HAP-1 (cell line): ENCODE results near the gene ZAP70.

ENCODE experiments used
- DNase-seq, 2 experiments: peaks; one replicate each; pipeline ENCODE4 v3.0.0-alpha.2; 2016 to 2020; ENCODE audit warnings: low spot score in 2 of 2
- H3K27me3 ChIP-seq: fragments of 250-450 bp; sonication (Bioruptor Pico); 2 replicates; pipeline ENCODE4 v1.5.1; 2020; ENCODE audit warnings: low read depth, mild to moderate bottlenecking, moderate library complexity
- H3K36me3 ChIP-seq: fragments of 250-450 bp; sonication (Bioruptor Pico); replicated peaks from 2 replicates; pipeline ENCODE4 v1.5.1; 2020; ENCODE audit warnings: mild to moderate bottlenecking
- H3K4me1 ChIP-seq: fragments of 250-450 bp; sonication (Bioruptor Pico); 2 replicates; pipeline ENCODE4 v1.5.1; 2020; ENCODE audit warnings: mild to moderate bottlenecking
- H3K4me3 ChIP-seq: fragments of 250-450 bp; sonication (Bioruptor Pico); 2 replicates; pipeline ENCODE4 v1.5.1; 2020; ENCODE audit warnings: mild to moderate bottlenecking, moderate library complexity
- H3K9me3 ChIP-seq: fragments of 250-450 bp; sonication (Bioruptor Pico); 2 replicates; pipeline ENCODE4 v1.5.1; 2020; ENCODE audit warnings: mild to moderate bottlenecking, moderate library complexity
- in situ Hi-C: fragments of 300-500 bp; cut with MboI; formaldehyde crosslinking; loops from 3 replicates; pipeline ENCODE4 v1.14.3; 2020; ENCODE audit warnings: low sequenced_read_pairs, inconsistent platforms, mixed read lengths

The ZAP70 gene

GRCh38 chr2:97737421-97738178 lies 24.2 kb downstream of the ZAP70 start:
- Histone ChIP-seq H3K9me3 (no peaks in the 10 kb centered on the region), H3K4me3 (no peak overlapping the region), H3K36me3 (no peaks in the 10 kb centered on the region), H3K4me1 (no peaks in the 10 kb centered on the region), H3K27me3 (no peaks in the 10 kb centered on the region)
- DNase-seq, result no peak
- in situ Hi-C loops, result no loop called here

- Histone ChIP-seq H3K27me3 (no peaks in the 10 kb centered on the region), H3K4me1 (no peaks in the 10 kb centered on the region), H3K36me3 (no peaks in the 10 kb centered on the region), H3K4me3 (no peak overlapping the region), H3K9me3 (no peaks in the 10 kb centered on the region)
- DNase-seq, result no peak
- in situ Hi-C loops, result no loop called here
Measured at GRCh38 chr2:97738179-97739019, 25.0 kb downstream of the ZAP70 start.

- no peak for DNase-seq
- H3K4me3 ChIP-seq, result no peak overlapping the region
- H3K4me1 ChIP-seq, result no peaks in the 10 kb centered on the region
- in situ Hi-C loops, result no loop called here
- no peaks in the 10 kb centered on the region for H3K36me3 ChIP-seq
- H3K9me3 ChIP-seq, result no peaks in the 10 kb centered on the region
- no peaks in the 10 kb centered on the region for H3K27me3 ChIP-seq
Measured at GRCh38 chr2:97739020-97739892, 25.9 kb downstream of the ZAP70 start.

GRCh38 chr2:97739893-97740245 lies 26.5 kb downstream of the ZAP70 start:
- in situ Hi-C loops, result no loop called here
- Histone ChIP-seq H3K4me1 (no peaks in the 10 kb centered on the region), H3K27me3 (no peaks in the 10 kb centered on the region), H3K36me3 (no peaks in the 10 kb centered on the region), H3K9me3 (no peaks in the 10 kb centered on the region), H3K4me3 (no peak overlapping the region)
- no peak for DNase-seq

GRCh38 chr2:97740590-97741182 lies 27.3 kb downstream of the ZAP70 start:
- H3K4me1 ChIP-seq, result no peaks in the 10 kb centered on the region
- in situ Hi-C loops, result no loop called here
- no peaks in the 10 kb centered on the region for H3K9me3 ChIP-seq
- no peaks in the 10 kb centered on the region for H3K36me3 ChIP-seq
- no peaks in the 10 kb centered on the region for H3K27me3 ChIP-seq
- H3K4me3 ChIP-seq, result no peak overlapping the region
- DNase-seq, result peak; percentile 59 to 82

- no peaks in the 10 kb centered on the region for H3K4me1 ChIP-seq
- no peaks in the 10 kb centered on the region for H3K36me3 ChIP-seq
- no peaks in the 10 kb centered on the region for H3K9me3 ChIP-seq
- H3K4me3 ChIP-seq, result no peak overlapping the region
- in situ Hi-C loops, result no loop called here
- no peaks in the 10 kb centered on the region for H3K27me3 ChIP-seq
- DNase-seq, result no peak
Measured at GRCh38 chr2:97741251-97741650, 27.9 kb downstream of the ZAP70 start.

GRCh38 chr2:97741686-97742085 lies 28.3 kb downstream of the ZAP70 start:
- Histone ChIP-seq H3K4me3 (no peak overlapping the region), H3K27me3 (no peaks in the 10 kb centered on the region), H3K9me3 (no peaks in the 10 kb centered on the region), H3K4me1 (no peaks in the 10 kb centered on the region), H3K36me3 (no peaks in the 10 kb centered on the region)
- in situ Hi-C loops, result no loop called here
- DNase-seq, result no peak

- Histone ChIP-seq H3K4me3 (no peak overlapping the region), H3K9me3 (no peaks in the 10 kb centered on the region), H3K36me3 (no peaks in the 10 kb centered on the region), H3K4me1 (no peaks in the 10 kb centered on the region), H3K27me3 (no peaks in the 10 kb centered on the region)
- in situ Hi-C loops, result no loop called here
- DNase-seq, result no peak
Measured at GRCh38 chr2:97742381-97742847, 29.0 kb downstream of the ZAP70 start.

- no peak for DNase-seq
- no peaks in the 10 kb centered on the region for H3K36me3 ChIP-seq
- H3K4me1 ChIP-seq, result no peaks in the 10 kb centered on the region
- in situ Hi-C loops, result no loop called here
- H3K4me3 ChIP-seq, result no peak overlapping the region
- H3K9me3 ChIP-seq, result no peaks in the 10 kb centered on the region
- no peaks in the 10 kb centered on the region for H3K27me3 ChIP-seq
Measured at GRCh38 chr2:97743913-97744312, 30.5 kb downstream of the ZAP70 start.

- Histone ChIP-seq H3K4me1 (no peaks in the 10 kb centered on the region), H3K36me3 (no peaks in the 10 kb centered on the region), H3K4me3 (no peak overlapping the region), H3K9me3 (no peaks in the 10 kb centered on the region), H3K27me3 (no peaks in the 10 kb centered on the region)
- in situ Hi-C loops, result no loop called here
- DNase-seq, result no peak
Measured at GRCh38 chr2:97745474-97746174, 32.2 kb downstream of the ZAP70 start.

GRCh38 chr2:97747285-97747684 lies 33.9 kb downstream of the ZAP70 start:
- no peak for DNase-seq
- in situ Hi-C loops, result no loop called here

GRCh38 chr2:97747716-97748115 lies 34.3 kb downstream of the ZAP70 start:
- H3K9me3 ChIP-seq, result no peaks in the 10 kb centered on the region
- no peaks in the 10 kb centered on the region for H3K27me3 ChIP-seq
- in situ Hi-C loops, result no loop called here
- no peaks in the 10 kb centered on the region for H3K4me1 ChIP-seq
- H3K4me3 ChIP-seq, result no peak overlapping the region
- H3K36me3 ChIP-seq, result no peaks in the 10 kb centered on the region; the same call in 1 of the 2 replicates
- DNase-seq, result no peak

More at GRCh38 chr2:97747285-97747684, 33.9 kb downstream of the ZAP70 start:
- Histone ChIP-seq H3K27me3 (no peaks in the 10 kb centered on the region), H3K36me3 (no peaks in the 10 kb centered on the region; the same call in 1 of the 2 replicates), H3K4me3 (no peak overlapping the region), H3K4me1 (no peaks in the 10 kb centered on the region), H3K9me3 (no peaks in the 10 kb centered on the region)

- Histone ChIP-seq H3K36me3 (no peaks in the 10 kb centered on the region; the same call in 1 of the 2 replicates), H3K9me3 (no peaks in the 10 kb centered on the region), H3K27me3 (no peaks in the 10 kb centered on the region), H3K4me1 (no peaks in the 10 kb centered on the region), H3K4me3 (no peak overlapping the region)
- in situ Hi-C loops, result no loop called here
- DNase-seq, result no peak
Measured at GRCh38 chr2:97749581-97749980, 36.2 kb downstream of the ZAP70 start.
